B cell (primary cell): ENCODE results near the gene ZNF333. TPM values are rescaled to one million over a fixed set of nuclear protein-coding genes. Genes with fewer than 3 reads are reported as not detected.
A peak's percentile ranks its signal among the peaks of the same experiment; 100 is the strongest.

ENCODE experiments used
- ATAC-seq: fragments of 200-7000 bp; cut with Tn5 transposase; one replicate; pipeline ENCODE4 v1.10.0; 2021; ENCODE audit warnings: low read depth, mild to moderate bottlenecking, moderate number of reproducible peaks, moderate library complexity
- CTCF ChIA-PET: fragments of 350-600 bp; sonication (Branson Sonifier 250); formaldehyde crosslinking; loops from one replicate; lab custom pipeline; 2021; ENCODE audit warnings: antibody characterized with exemption, inconsistent platforms; lab: Charles Lee
- POLR2A ChIA-PET: fragments of 350-600 bp; sonication (Branson Sonifier 250); formaldehyde crosslinking; loops from one replicate; lab custom pipeline; 2021; ENCODE audit warnings: antibody characterized with exemption; lab: Charles Lee
- DNase-seq: peaks from one replicate; pipeline ENCODE4 v3.0.0; 2013
- H2AFZ ChIP-seq: 2 replicates; pipeline ENCODE4 v1.6.1; 2012; ENCODE audit warnings: mild to moderate bottlenecking, low read depth, low read length; ENCODE audit not compliant: insufficient read depth, poor library complexity, severe bottlenecking
- H3K27ac ChIP-seq, 2 donors: 1 replicate in 1 of 2; 2 replicates in 1 of 2; pipeline ENCODE4 v1.5.1; 2012 to 2013; ENCODE audit warnings: low read length in 2 of 2, mild to moderate bottlenecking in 2 of 2, moderate library complexity in 1 of 2
- H3K27me3 ChIP-seq, 4 experiments: fragments of 200-600 bp in 1 of 4; sonication (generic) in 1 of 4; replicated peaks in 1 of 4; 1 replicate in 2 of 4; 2 replicates in 2 of 4; pipeline versions ENCODE4 v1.6.1 to v1.7.0; 2013 to 2016; ENCODE audit warnings: low read length in 3 of 4, mild to moderate bottlenecking in 2 of 4, mixed read lengths in 1 of 4, moderate library complexity in 1 of 4; ENCODE audit not compliant: insufficient read depth in 4 of 4, control insufficient read depth in 3 of 4; ENCODE audit errors: control extremely low read depth in 1 of 4
- H3K36me3 ChIP-seq, 2 experiments: replicated peaks in 1 of 2; 1 replicate in 1 of 2; 2 replicates in 1 of 2; pipeline versions ENCODE4 v1.6.1 to v1.7.1; 2013; ENCODE audit warnings: low read length in 1 of 2; ENCODE audit not compliant: insufficient read depth in 2 of 2, control insufficient read depth in 1 of 2; ENCODE audit errors: control extremely low read depth in 1 of 2, extremely low read depth in 1 of 2
- H3K4me1 ChIP-seq, 2 donors: fragments of 200-600 bp in 1 of 2; sonication (generic) in 1 of 2; 1 replicate in 1 of 2; 2 replicates in 1 of 2; pipeline versions ENCODE4 v1.5.1 to v1.6.1; 2013 to 2017; ENCODE audit warnings: low read length in 2 of 2; ENCODE audit not compliant: control insufficient read depth in 2 of 2, insufficient read depth in 2 of 2
- H3K4me2 ChIP-seq: replicated peaks from 2 replicates; pipeline ENCODE3; 2012; ENCODE audit warnings: mild to moderate bottlenecking, low read depth, low read length; ENCODE audit not compliant: poor library complexity, severe bottlenecking
- H3K4me3 ChIP-seq, 5 experiments: fragments of 200-600 bp in 1 of 5; sonication (generic) in 1 of 5; 1 replicate in 3 of 5; 2 replicates in 2 of 5; pipeline versions ENCODE4 v1.5.1 to v1.7.0; 2011 to 2016; ENCODE audit warnings: low read length in 4 of 5, mild to moderate bottlenecking in 4 of 5, low read depth in 2 of 5, control low read depth in 1 of 5, moderate library complexity in 1 of 5; ENCODE audit not compliant: insufficient read depth in 1 of 5; ENCODE audit errors: control extremely low read depth in 1 of 5, extremely low read depth in 1 of 5
- H3K79me2 ChIP-seq: fragments of 200-600 bp; sonication (generic); one replicate; pipeline ENCODE4 v1.6.0; 2016; ENCODE audit warnings: low read length; ENCODE audit not compliant: control insufficient read depth, insufficient read depth
- H3K9ac ChIP-seq: fragments of 200-600 bp; sonication (generic); 2 replicates; pipeline ENCODE4 v1.6.1; 2017; ENCODE audit warnings: mild to moderate bottlenecking, low read length, moderate library complexity
- H3K9me3 ChIP-seq, 3 donors: one replicate each; pipeline versions ENCODE4 v1.6.1 to v1.7.1; 2013; ENCODE audit warnings: low read length in 2 of 3; ENCODE audit not compliant: control insufficient read depth in 2 of 3, insufficient read depth in 1 of 3; ENCODE audit errors: control extremely low read depth in 1 of 3
- H4K20me1 ChIP-seq: 2 replicates; pipeline ENCODE4 v1.6.0; 2012; ENCODE audit warnings: mild to moderate bottlenecking, low read length; ENCODE audit not compliant: insufficient read depth, control insufficient read depth, poor library complexity, severe bottlenecking
- H3K27ac Mint-ChIP-seq: one replicate; pipeline ENCODE4 v1.8.0; 2021; ENCODE audit warnings: mixed read lengths
- H3K27me3 Mint-ChIP-seq: one replicate; pipeline ENCODE4 v1.8.0; 2021; ENCODE audit warnings: mixed read lengths
- H3K4me1 Mint-ChIP-seq: one replicate; pipeline ENCODE4 v1.8.0; 2021; ENCODE audit warnings: mixed read lengths
- H3K4me3 Mint-ChIP-seq: one replicate; pipeline ENCODE4 v1.8.0; 2021; ENCODE audit warnings: mixed read lengths
- H3K9me3 Mint-ChIP-seq: one replicate; pipeline ENCODE4 v1.8.0; 2022; ENCODE audit warnings: mixed read lengths; ENCODE audit not compliant: insufficient read depth
- EZH2 ChIP-seq: IDR thresholded peaks from 2 replicates; pipeline ENCODE4 v1.6.1; 2012; ENCODE audit warnings: borderline replicate concordance, low read depth, mild to moderate bottlenecking, moderate library complexity, low read length; ENCODE audit not compliant: insufficient read depth, poor library complexity, severe bottlenecking
- WGBS: methylation state at CpG from one replicate; pipeline ENCODE4 v1.1.5; 2013; ENCODE audit warnings: missing lambda C conversion rate; ENCODE audit not compliant: insufficient coverage; 5-methylcytosine and 5-hydroxymethylcytosine counted together
- intact Hi-C: fragments of 100-400 bp; cut with micrococcal nuclease; formaldehyde crosslinking; loops from one replicate; pipeline ENCODE4 v1.10.0; 2022
- polyA plus RNA-seq: library from polyadenylated mRNA; depleted of rRNA; stranded (reverse); fragments of >200 nt; gene quantifications from 2 replicates; pipeline ENCODE4 v1.2.3, GENCODE V29; 2012
- total RNA-seq, 2 donors: library from RNA; stranded (reverse); fragments of 120-200 nt in 1 of 2; gene quantifications; 1 replicate in 1 of 2; 2 replicates in 1 of 2; pipeline versions ENCODE4 v1.2.3 to v1.2.4, GENCODE V29; 2013 to 2022
- TF ChIP-seq, protein P1 (sequence below): fragments of 200-600 bp; IDR thresholded peaks from one replicate; pipeline ENCODE4 v1.8.0; 2022; ENCODE audit warnings: antibody characterized with exemption, mild to moderate bottlenecking

The ZNF333 gene
- total and polyA plus RNA-seq, 2 donors (not counting 1 experiment from before 2014, with no cell fraction given): 23.2 to 36.9 TPM

DNA sequence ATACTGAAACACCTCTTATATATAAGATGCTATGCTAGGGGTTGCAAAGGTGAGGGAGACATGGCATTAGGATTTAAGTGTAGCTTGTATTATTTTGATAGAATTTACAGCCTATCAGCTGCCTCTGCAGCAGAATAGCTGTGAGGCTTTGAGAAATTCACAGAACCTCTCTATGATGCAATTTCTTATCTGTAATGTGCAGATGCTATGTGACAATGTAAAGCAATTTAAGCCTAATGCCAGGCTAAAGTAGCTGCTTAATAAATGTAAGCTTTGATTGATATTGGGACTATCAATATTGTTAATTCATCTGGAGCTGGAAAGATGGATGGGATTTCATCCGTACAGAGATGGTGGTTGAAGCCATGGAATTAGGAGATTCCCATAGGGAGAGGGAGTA, 16.8 kb upstream of the ZNF333 start:
- ATAC-seq (no peak), DNase-seq (no peak)
- no peak overlapping the region for H2AFZ ChIP-seq
- H3K9me3 Mint-ChIP-seq: no peaks in the 10 kb centered on the region
- H3K4me3 Mint-ChIP-seq: no peak overlapping the region
- H3K36me3 ChIP-seq: no peaks in the 10 kb centered on the region
- ChIA-PET CTCF (interaction anchor here (6.8 to 8.3 kb wide), 2 partner anchors 12 to 100 kb away, joined by 54 to 95 read pairs; partner anchors contain the start of gene NDUFB7), POLR2A (no interaction called here)
- H3K4me1 Mint-ChIP-seq: peaks cover 39% of the 10 kb centered on the region
- H4K20me1 ChIP-seq: no peaks in the 10 kb centered on the region
- H3K4me2 ChIP-seq: no peak overlapping the region
- H3K27ac ChIP-seq: no peak overlapping the region
- intact Hi-C loops: no loop called here
- TF ChIP-seq, protein P1, sequence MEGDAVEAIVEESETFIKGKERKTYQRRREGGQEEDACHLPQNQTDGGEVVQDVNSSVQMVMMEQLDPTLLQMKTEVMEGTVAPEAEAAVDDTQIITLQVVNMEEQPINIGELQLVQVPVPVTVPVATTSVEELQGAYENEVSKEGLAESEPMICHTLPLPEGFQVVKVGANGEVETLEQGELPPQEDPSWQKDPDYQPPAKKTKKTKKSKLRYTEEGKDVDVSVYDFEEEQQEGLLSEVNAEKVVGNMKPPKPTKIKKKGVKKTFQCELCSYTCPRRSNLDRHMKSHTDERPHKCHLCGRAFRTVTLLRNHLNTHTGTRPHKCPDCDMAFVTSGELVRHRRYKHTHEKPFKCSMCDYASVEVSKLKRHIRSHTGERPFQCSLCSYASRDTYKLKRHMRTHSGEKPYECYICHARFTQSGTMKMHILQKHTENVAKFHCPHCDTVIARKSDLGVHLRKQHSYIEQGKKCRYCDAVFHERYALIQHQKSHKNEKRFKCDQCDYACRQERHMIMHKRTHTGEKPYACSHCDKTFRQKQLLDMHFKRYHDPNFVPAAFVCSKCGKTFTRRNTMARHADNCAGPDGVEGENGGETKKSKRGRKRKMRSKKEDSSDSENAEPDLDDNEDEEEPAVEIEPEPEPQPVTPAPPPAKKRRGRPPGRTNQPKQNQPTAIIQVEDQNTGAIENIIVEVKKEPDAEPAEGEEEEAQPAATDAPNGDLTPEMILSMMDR: no peak
- no peak for TF ChIP-seq EZH2
- peaks cover 1 to 4% (median 3%) of the 10 kb centered on the region in 3 donors for H3K9me3 ChIP-seq
- H3K9ac ChIP-seq: no peak overlapping the region
- H3K79me2 ChIP-seq: no peaks in the 10 kb centered on the region
- H3K27me3 ChIP-seq: no peaks in the 10 kb centered on the region
- H3K27ac Mint-ChIP-seq: no peak overlapping the region
- no peaks in the 10 kb centered on the region for H3K27me3 Mint-ChIP-seq
- 100% methylated on average over 1 of the region's 1 CpG for WGBS
- H3K4me3 ChIP-seq: peak overlapping the region in 1 of 5 experiments; percentile 50
- peaks cover 35 to 42% of the 10 kb centered on the region in 2 donors for H3K4me1 ChIP-seq

DNA sequence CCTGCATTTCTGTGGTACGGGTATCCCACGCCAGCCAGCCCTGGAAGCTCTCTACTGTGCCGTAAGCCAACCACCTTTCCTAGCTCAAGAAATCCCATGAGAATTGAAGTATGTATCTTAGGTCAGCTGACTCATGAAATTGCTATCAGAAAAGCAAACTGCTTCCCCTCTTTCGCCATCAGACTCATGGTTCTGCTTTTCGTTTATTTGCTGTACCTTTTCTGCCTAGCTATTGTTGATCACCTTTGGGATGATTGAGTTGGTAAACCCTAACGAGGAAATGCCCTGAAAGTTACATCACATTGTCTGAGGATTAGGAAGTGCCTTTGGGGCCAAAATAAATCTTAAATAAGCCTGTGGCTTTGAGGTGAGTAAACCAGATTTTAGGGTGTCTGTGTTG, 15.1 kb upstream of the ZNF333 start, which contains the start of gene ADGRE3:
ADGRE3 (minus strand) TSS at position 81 of the 400 bp plus-strand sequence; CDS start at position 7, 74 bp downstream.
- ATAC-seq (peak; percentile 69), DNase-seq (peak; percentile 67)
- Histone ChIP-seq H3K9me3 (peaks cover 1 to 4% (median 3%) of the 10 kb centered on the region in 3 donors), H3K4me1 (peaks cover 24 to 31% of the 10 kb centered on the region in 2 donors), H3K27me3 (no peaks in the 10 kb centered on the region), H3K4me2 (peak within 1 kb of the TSS; percentile 34), H3K27ac (peak within 1 kb of the TSS in 1 of 2 donors; percentile 12), H4K20me1 (no peaks in the 10 kb centered on the region), H3K79me2 (no peaks in the 10 kb centered on the region), H3K4me3 (peak within 1 kb of the TSS in 1 of 5 experiments; percentile 72), H3K9ac (no peak within 1 kb of the TSS), H3K36me3 (no peaks in the 10 kb centered on the region), H2AFZ (peak within 1 kb of the TSS; percentile 38)
- peak within 1 kb of the TSS; percentile 88 for H3K27ac Mint-ChIP-seq
- ChIA-PET POLR2A (interaction anchor here (0.5 to 0.8 kb wide), 3 partner anchors 15 to 673 kb away, joined by 3 to 5 read pairs (median 4); partner anchors contain the start of gene ZNF333), CTCF (interaction anchor here (0.6 to 8.3 kb wide), 4 partner anchors 10 to 102 kb away, joined by 4 to 95 read pairs (median 29); partner anchors contain the start of gene NDUFB7)
- H3K9me3 Mint-ChIP-seq: no peaks in the 10 kb centered on the region
- H3K4me1 Mint-ChIP-seq: peaks cover 29% of the 10 kb centered on the region
- intact Hi-C loops: no loop called here
- no peak for TF ChIP-seq EZH2
- TF ChIP-seq, protein P1: no peak
- no peaks in the 10 kb centered on the region for H3K27me3 Mint-ChIP-seq
- WGBS: 3% methylated on average over 5 of the region's 6 CpGs
- H3K4me3 Mint-ChIP-seq: peak within 1 kb of the TSS; percentile 77
